ENCODE results near the gene ABRACL.
A peak's percentile ranks its signal among the peaks of the same experiment; 100 is the strongest.
"Not testable (repeated sequence)": the region's sequence is repeated elsewhere in the genome, so short reads cannot be mapped to it uniquely, and the experiment has no call there.

Gene ABRACL

GRCh38 chr6:139028658-139029469, at the start of gene ABRACL:
TSS of gene ABRACL (plus strand) at chr6:139028745. CDS start at chr6:139034161, 5,416 bp downstream.
- peak; percentile 81 for DNase-seq (ENCODE audit: low spot score)

GRCh38 chr6:138979365-138979764, 49.2 kb upstream of the ABRACL start:
- no peak for DNase-seq (ENCODE audit: low spot score)

- DNase-seq (ENCODE audit: low spot score), result peak; percentile 27
Observed at GRCh38 chr6:138979813-138980668, 48.5 kb upstream of the ABRACL start.

- DNase-seq (ENCODE audit: low spot score), result no peak
Observed at GRCh38 chr6:138981416-138981815, 47.1 kb upstream of the ABRACL start.

- no peak for DNase-seq (ENCODE audit: low spot score)
Observed at GRCh38 chr6:138986578-138986977, 42.0 kb upstream of the ABRACL start.

- DNase-seq (ENCODE audit: low spot score), result peak; percentile 3
Observed at GRCh38 chr6:138987080-138987642, 41.4 kb upstream of the ABRACL start.

GRCh38 chr6:138987643-138988468, 40.7 kb upstream of the ABRACL start, which contains the start of gene REPS1:
TSS of gene REPS1 (minus strand) at chr6:138988253. CDS start at chr6:138987682, 571 bp downstream.
- DNase-seq (ENCODE audit: low spot score), result peak; percentile 91

- no peak for DNase-seq (ENCODE audit: low spot score)
Observed at GRCh38 chr6:138988469-138988834, 40.1 kb upstream of the ABRACL start.

- no peak for DNase-seq (ENCODE audit: low spot score)
Observed at GRCh38 chr6:138989098-138989983, 39.2 kb upstream of the ABRACL start.

- DNase-seq (ENCODE audit: low spot score), result no peak
Observed at GRCh38 chr6:138991206-138991605, 37.3 kb upstream of the ABRACL start.

GRCh38 chr6:138992965-138993364, 35.6 kb upstream of the ABRACL start:
- not testable (repeated sequence) for DNase-seq (ENCODE audit: low spot score)

- not testable (repeated sequence) for DNase-seq (ENCODE audit: low spot score)
Observed at GRCh38 chr6:138993410-138993809, 35.1 kb upstream of the ABRACL start.

GRCh38 chr6:138996524-138996923, 32.0 kb upstream of the ABRACL start:
- no peak for DNase-seq (ENCODE audit: low spot score)

GRCh38 chr6:138997136-138997535, 31.4 kb upstream of the ABRACL start:
- no peak for DNase-seq (ENCODE audit: low spot score)

- no peak for DNase-seq (ENCODE audit: low spot score)
Observed at GRCh38 chr6:138999949-139000725, 28.4 kb upstream of the ABRACL start.

- DNase-seq (ENCODE audit: low spot score), result no peak
Observed at GRCh38 chr6:139003751-139004150, 24.8 kb upstream of the ABRACL start.

- DNase-seq (ENCODE audit: low spot score), result no peak
Observed at GRCh38 chr6:139006477-139006876, 22.1 kb upstream of the ABRACL start.

- no peak for DNase-seq (ENCODE audit: low spot score)
Observed at GRCh38 chr6:139007428-139007827, 21.1 kb upstream of the ABRACL start.

GRCh38 chr6:139008117-139008516, 20.4 kb upstream of the ABRACL start:
- DNase-seq (ENCODE audit: low spot score), result no peak

GRCh38 chr6:139010674-139011073, 17.9 kb upstream of the ABRACL start:
- no peak for DNase-seq (ENCODE audit: low spot score)
